Measurements from ENCODE around the gene ABCC12.

ABCC12 gene

GRCh38 chr16:48131201-48131935, 24.4 kb downstream of the ABCC12 start:
- FAIRE-seq: no peak

GRCh38 chr16:48129926-48130325, 25.9 kb downstream of the ABCC12 start:
- no peak for FAIRE-seq

GRCh38 chr16:48128769-48129168, 27.0 kb downstream of the ABCC12 start:
- no peak for FAIRE-seq

GRCh38 chr16:48126801-48127644, 28.8 kb downstream of the ABCC12 start:
- no peak for FAIRE-seq

GRCh38 chr16:48125888-48126287, 29.9 kb downstream of the ABCC12 start:
- no peak for FAIRE-seq

- no peak for FAIRE-seq
Observed at GRCh38 chr16:48124266-48124665, 31.5 kb downstream of the ABCC12 start.

- no peak for FAIRE-seq
Observed at GRCh38 chr16:48123104-48123788, 32.5 kb downstream of the ABCC12 start.

- FAIRE-seq: no peak
Observed at GRCh38 chr16:48121276-48121675, 34.5 kb downstream of the ABCC12 start.

GRCh38 chr16:48118841-48119240, 37.0 kb downstream of the ABCC12 start:
- FAIRE-seq: no peak

GRCh38 chr16:48117217-48118105, 38.3 kb downstream of the ABCC12 start:
- no peak for FAIRE-seq

GRCh38 chr16:48115299-48115698, 40.5 kb downstream of the ABCC12 start:
- FAIRE-seq: no peak

GRCh38 chr16:48114410-48114809, 41.4 kb downstream of the ABCC12 start:
- FAIRE-seq: no peak

- FAIRE-seq: no peak
Observed at GRCh38 chr16:48113471-48113870, 42.3 kb downstream of the ABCC12 start.

- FAIRE-seq: no peak
Observed at GRCh38 chr16:48113001-48113400, 42.8 kb downstream of the ABCC12 start.

- FAIRE-seq: no peak
Observed at GRCh38 chr16:48112600-48112999, 43.2 kb downstream of the ABCC12 start.

GRCh38 chr16:48110982-48111381, 44.8 kb downstream of the ABCC12 start:
- no peak for FAIRE-seq

GRCh38 chr16:48110000-48110399, 45.8 kb downstream of the ABCC12 start:
- FAIRE-seq: no peak

GRCh38 chr16:48109475-48109874, 46.3 kb downstream of the ABCC12 start:
- no peak for FAIRE-seq

GRCh38 chr16:48106446-48106845, 49.3 kb downstream of the ABCC12 start:
- FAIRE-seq: no peak
